ENCODE measurements around the gene TLCD3A.

Gene TLCD3A

GRCh38 chr17:732067-732901 is at the start of gene TLCD3A:
TSS of gene TLCD3A (plus strand) at chr17:732596. CDS start at chr17:732648, 52 bp downstream.
- H3K27ac ChIP-seq: peak within 1 kb of the TSS; percentile 81
- DNase-seq: peak; percentile 13
- peak within 1 kb of the TSS; percentile 63 for H3K4me3 ChIP-seq (ENCODE audit: low read depth, low read length)
- in situ Hi-C loops (cut with HindIII; ENCODE audit: low pct_ligation_motif_present, low sequenced_read_pairs): no loop called here
- TF ChIP-seq, protein P1, sequence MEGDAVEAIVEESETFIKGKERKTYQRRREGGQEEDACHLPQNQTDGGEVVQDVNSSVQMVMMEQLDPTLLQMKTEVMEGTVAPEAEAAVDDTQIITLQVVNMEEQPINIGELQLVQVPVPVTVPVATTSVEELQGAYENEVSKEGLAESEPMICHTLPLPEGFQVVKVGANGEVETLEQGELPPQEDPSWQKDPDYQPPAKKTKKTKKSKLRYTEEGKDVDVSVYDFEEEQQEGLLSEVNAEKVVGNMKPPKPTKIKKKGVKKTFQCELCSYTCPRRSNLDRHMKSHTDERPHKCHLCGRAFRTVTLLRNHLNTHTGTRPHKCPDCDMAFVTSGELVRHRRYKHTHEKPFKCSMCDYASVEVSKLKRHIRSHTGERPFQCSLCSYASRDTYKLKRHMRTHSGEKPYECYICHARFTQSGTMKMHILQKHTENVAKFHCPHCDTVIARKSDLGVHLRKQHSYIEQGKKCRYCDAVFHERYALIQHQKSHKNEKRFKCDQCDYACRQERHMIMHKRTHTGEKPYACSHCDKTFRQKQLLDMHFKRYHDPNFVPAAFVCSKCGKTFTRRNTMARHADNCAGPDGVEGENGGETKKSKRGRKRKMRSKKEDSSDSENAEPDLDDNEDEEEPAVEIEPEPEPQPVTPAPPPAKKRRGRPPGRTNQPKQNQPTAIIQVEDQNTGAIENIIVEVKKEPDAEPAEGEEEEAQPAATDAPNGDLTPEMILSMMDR (IDR thresholded peaks at IDR 0.05; ENCODE audit: low read depth, low read length, missing control alignments): no peak
- H3K36me3 ChIP-seq (replicated peaks): peaks cover 5% of the 10 kb centered on the region
- H3K27me3 ChIP-seq (replicated peaks): no peaks in the 10 kb centered on the region

DNA sequence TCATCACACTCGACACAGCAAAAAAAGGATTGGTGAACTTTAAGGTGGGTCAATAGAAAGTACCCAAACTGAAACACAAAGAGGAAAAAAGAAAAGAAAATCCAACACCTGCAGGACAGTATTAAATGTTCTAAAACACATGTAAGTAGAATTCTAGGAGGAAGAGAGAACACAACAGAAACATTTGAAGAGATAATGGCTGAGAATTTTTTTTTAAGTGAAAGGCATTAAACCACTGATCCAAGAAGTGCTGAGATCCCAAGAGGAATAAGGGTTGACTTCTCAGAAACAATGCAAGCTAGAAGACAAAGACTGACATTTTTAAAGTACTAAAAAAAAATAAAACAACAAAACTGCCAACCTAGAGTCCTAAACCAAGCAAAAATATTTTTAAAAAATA is 49.4 kb upstream of the TLCD3A start:
- TF ChIP-seq, protein P1 (IDR thresholded peaks at IDR 0.05; ENCODE audit: low read depth, low read length, missing control alignments): no peak
- DNase-seq: no peak
- H3K4me3 ChIP-seq (ENCODE audit: low read depth, low read length): no peak overlapping the region
- no peaks in the 10 kb centered on the region for H3K27me3 ChIP-seq (replicated peaks)
- in situ Hi-C loops (cut with HindIII; ENCODE audit: low pct_ligation_motif_present, low sequenced_read_pairs): no loop called here
- no peaks in the 10 kb centered on the region for H3K36me3 ChIP-seq (replicated peaks)
- H3K27ac ChIP-seq: peak overlapping the region; percentile 73

DNA sequence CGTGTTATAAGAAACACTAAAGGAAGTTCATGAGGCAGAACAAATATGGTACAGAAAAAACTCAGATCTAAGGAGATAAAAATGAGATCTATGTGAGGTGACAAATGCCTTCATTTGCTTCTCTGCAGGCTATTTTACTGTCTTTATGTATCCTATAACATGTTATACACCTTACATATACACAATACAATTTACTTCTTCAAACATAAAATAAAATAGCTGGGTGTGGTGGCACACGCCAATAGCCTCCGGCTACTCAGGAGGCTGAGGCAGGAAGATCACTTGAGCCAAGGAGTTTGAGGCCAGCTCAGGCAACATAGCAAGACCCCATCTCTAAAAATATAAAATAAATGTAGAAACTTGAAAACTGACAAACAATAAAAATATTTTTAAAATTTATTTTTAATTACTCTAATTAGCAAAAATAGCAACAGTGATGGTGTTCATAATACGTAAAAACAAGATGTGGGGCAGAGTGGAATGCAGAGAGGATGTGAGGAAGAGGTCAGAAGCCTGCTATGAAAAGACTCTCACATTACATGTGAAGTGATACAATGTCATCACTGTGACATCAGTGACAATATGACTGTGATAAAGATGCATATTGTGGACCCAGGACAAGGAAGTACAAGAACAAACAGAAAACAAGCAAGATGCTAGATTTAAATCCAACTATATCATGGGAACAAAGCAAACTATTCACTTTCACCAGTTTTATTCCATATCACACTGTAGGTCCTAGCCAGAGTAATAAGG is 48.7 kb upstream of the TLCD3A start:
- in situ Hi-C loops (cut with HindIII; ENCODE audit: low pct_ligation_motif_present, low sequenced_read_pairs): no loop called here
- no peak overlapping the region for H3K4me3 ChIP-seq (ENCODE audit: low read depth, low read length)
- no peak overlapping the region for H3K27ac ChIP-seq
- no peaks in the 10 kb centered on the region for H3K36me3 ChIP-seq (replicated peaks)
- TF ChIP-seq, protein P1 (IDR thresholded peaks at IDR 0.05; ENCODE audit: low read depth, low read length, missing control alignments): no peak
- no peaks in the 10 kb centered on the region for H3K27me3 ChIP-seq (replicated peaks)
- peak; percentile 18 for DNase-seq

- no peak overlapping the region for H3K27ac ChIP-seq
- in situ Hi-C loops (cut with HindIII; ENCODE audit: low pct_ligation_motif_present, low sequenced_read_pairs): no loop called here
- peaks cover 3% of the 10 kb centered on the region for H3K36me3 ChIP-seq (replicated peaks)
- DNase-seq: no peak
- TF ChIP-seq, protein P1 (IDR thresholded peaks at IDR 0.05; ENCODE audit: low read depth, low read length, missing control alignments): no peak
- no peak overlapping the region for H3K4me3 ChIP-seq (ENCODE audit: low read depth, low read length)
- H3K27me3 ChIP-seq (replicated peaks): no peaks in the 10 kb centered on the region
Measured at GRCh38 chr17:685006-685405, 47.4 kb upstream of the TLCD3A start.

DNA sequence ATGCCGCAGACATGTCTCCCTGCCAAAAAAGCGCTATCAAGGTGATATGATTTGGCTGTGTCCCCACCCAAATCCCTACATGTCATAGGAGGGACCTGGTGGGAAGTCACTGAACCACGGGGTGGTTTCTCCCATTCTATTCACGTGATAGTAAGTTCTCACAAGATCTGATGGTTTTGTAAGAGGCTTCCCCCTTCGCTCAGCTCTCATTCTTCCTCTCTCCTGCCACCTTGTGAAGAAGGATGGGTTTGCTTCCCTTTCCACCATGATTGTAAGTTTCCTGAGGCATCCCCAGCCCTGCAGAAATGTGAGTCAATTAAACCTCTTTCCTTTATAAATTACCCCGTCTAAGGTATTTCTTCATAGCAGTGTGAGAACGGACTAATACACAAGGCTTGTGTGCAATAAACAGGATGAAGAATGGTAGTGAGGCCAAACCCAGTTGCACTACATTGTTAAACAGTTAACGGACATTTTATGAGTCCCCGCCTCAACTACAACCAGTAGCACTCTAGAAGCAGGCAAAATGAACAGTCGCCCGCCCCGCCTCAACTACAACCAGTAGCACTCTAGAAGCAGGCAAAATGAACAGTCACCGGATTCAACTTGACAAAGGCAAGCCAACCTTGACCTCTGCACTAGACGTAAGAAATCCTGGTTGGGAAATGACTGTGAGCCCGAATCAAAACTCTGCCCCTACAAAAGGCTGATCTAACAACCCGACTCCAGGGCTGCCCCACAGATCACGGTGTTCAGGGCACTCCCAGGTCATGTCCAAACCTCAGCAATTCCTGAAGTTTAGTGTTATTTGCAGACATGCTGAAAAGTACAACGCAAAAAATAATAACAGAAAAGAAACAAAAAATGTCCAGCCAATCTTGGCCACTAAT is 44.1 kb upstream of the TLCD3A start:
- Histone ChIP-seq H3K4me3 (ENCODE audit: low read depth, low read length) (no peak overlapping the region), H3K36me3 (replicated peaks) (peaks cover 8% of the 10 kb centered on the region), H3K27me3 (replicated peaks) (no peaks in the 10 kb centered on the region), H3K27ac (no peak overlapping the region)
- TF ChIP-seq, protein P1 (IDR thresholded peaks at IDR 0.05; ENCODE audit: low read depth, low read length, missing control alignments): peak; percentile 52
- in situ Hi-C loops (cut with HindIII; ENCODE audit: low pct_ligation_motif_present, low sequenced_read_pairs): no loop called here
- peak; percentile 40 for DNase-seq

All from brain microvascular endothelial cell (primary cell).